Ammon's horn (tissue), 1 donor: ENCODE results near the gene ZNF783.
"Not testable (repeated sequence)": the region's sequence is repeated elsewhere in the genome, so short reads cannot be mapped to it uniquely, and the experiment has no call there.

Experiments
- DNase-seq: peaks from one replicate; pipeline ENCODE4 v3.0.0-alpha.2; 2016; ENCODE audit warnings: low spot score

ZNF783 gene

GRCh38 chr7:149330914-149331567, 69.0 kb downstream of the ZNF783 start:
- no peak for DNase-seq

DNA sequence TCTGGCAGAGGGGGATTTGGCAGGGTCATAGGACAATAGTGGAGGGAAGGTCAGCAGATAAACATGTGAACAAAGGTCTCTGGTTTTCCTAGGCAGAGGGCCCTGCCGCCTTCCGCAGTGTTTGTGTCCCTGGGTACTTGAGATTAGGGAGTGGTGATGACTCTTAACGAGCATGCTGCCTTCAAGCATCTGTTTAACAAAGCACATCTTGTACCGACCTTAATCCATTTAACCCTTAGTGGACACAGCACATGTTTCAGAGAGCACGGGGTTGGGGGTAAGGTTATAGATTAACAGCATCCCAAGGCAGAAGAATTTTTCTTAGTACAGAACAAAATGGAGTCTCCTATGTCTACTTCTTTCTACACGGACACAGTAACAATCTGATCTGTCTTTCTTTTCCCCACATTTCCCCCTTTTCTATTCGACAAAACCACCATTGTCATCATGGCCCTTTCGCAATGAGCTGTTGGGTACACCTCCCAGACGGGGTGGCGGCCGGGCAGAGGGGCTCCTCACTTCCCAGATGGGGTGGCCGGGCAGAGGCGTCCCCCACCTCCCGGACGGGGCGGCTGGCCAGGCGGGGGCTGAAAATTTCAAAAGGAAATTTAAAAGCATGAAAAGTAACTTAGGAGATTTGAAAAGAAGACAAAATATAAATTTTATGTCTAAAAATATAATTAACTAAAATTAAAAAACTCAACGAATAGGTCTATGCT, 70.8 kb downstream of the ZNF783 start:
- DNase-seq, result not testable (repeated sequence)

GRCh38 chr7:149333321-149333717, 71.3 kb downstream of the ZNF783 start:
- no peak for DNase-seq

- no peak for DNase-seq
Measured at GRCh38 chr7:149334219-149334618, 72.2 kb downstream of the ZNF783 start.
